Activated gamma-delta T cell (primary cell): Measurements from ENCODE around the gene TUBA4A.
A peak's percentile ranks its signal among the peaks of the same experiment; 100 is the strongest.

ENCODE experiments used
- DNase-seq: peaks from one replicate; lab custom pipeline; 2025; lab: John Stamatoyannopoulos, UW

TUBA4A gene

GRCh38 chr2:219286436-219287115 is 32.9 kb upstream of the TUBA4A start:
- no peak for DNase-seq

GRCh38 chr2:219285894-219286425 is 32.2 kb upstream of the TUBA4A start:
- no peak for DNase-seq

GRCh38 chr2:219285373-219285735 is 31.6 kb upstream of the TUBA4A start:
- DNase-seq: no peak

GRCh38 chr2:219284501-219285372 is 31.0 kb upstream of the TUBA4A start:
- DNase-seq: no peak

GRCh38 chr2:219282943-219283581 is 29.3 kb upstream of the TUBA4A start:
- DNase-seq: no peak

GRCh38 chr2:219282375-219282774 is 28.7 kb upstream of the TUBA4A start:
- no peak for DNase-seq

GRCh38 chr2:219281588-219281987 is 27.9 kb upstream of the TUBA4A start:
- no peak for DNase-seq

- DNase-seq: no peak
Observed at GRCh38 chr2:219280651-219281050, 26.9 kb upstream of the TUBA4A start.

- DNase-seq: no peak
Observed at GRCh38 chr2:219279916-219280516, 26.3 kb upstream of the TUBA4A start.

- DNase-seq: peak; percentile 98
Observed at GRCh38 chr2:219279151-219279915, 25.6 kb upstream of the TUBA4A start, which contains the start of gene DNAJB2. Gene DNAJB2 (plus strand): TSS chr2:219279366. CDS start chr2:219279834, 468 bp downstream.

GRCh38 chr2:219278655-219279150 is 25.0 kb upstream of the TUBA4A start:
- DNase-seq: no peak

- DNase-seq: peak; percentile 31
Observed at GRCh38 chr2:219277703-219278654, 24.3 kb upstream of the TUBA4A start.

GRCh38 chr2:219274361-219274921 is 20.7 kb upstream of the TUBA4A start:
- DNase-seq: no peak

GRCh38 chr2:219273937-219274336 is 20.2 kb upstream of the TUBA4A start:
- no peak for DNase-seq

GRCh38 chr2:219272995-219273394 is 19.3 kb upstream of the TUBA4A start:
- DNase-seq: no peak

- no peak for DNase-seq
Observed at GRCh38 chr2:219272356-219272755, 18.6 kb upstream of the TUBA4A start.

GRCh38 chr2:219271021-219271420 is 17.3 kb upstream of the TUBA4A start:
- DNase-seq: no peak

GRCh38 chr2:219270055-219270372 is 16.3 kb upstream of the TUBA4A start:
- DNase-seq: no peak

GRCh38 chr2:219269362-219270054 is 15.8 kb upstream of the TUBA4A start:
- no peak for DNase-seq
